GM12878 (cell line): ENCODE results near the gene MTAP.

Experiments
- GABPA ChIP-seq: IDR thresholded peaks from 2 replicates; pipeline ENCODE4 v1.6.1; 2014; ENCODE audit warnings: antibody characterized with exemption, low read depth, mild to moderate bottlenecking, inconsistent platforms
- POLR2A ChIP-seq: IDR thresholded peaks from 2 replicates; pipeline ENCODE4 v1.6.1; 2011; ENCODE audit warnings: low read depth, mild to moderate bottlenecking, low read length
- RB1 ChIP-seq: fragments of 450-650 bp; formaldehyde crosslinking; IDR thresholded peaks from 2 replicates; pipeline ENCODE4 v1.6.1; 2017; ENCODE audit warnings: mild to moderate bottlenecking, borderline replicate concordance
- RFX5 ChIP-seq: IDR thresholded peaks from 2 replicates; pipeline ENCODE4 v1.6.1; 2011; ENCODE audit warnings: low read depth, low read length, improper control_type of control experiment
- SPI1 ChIP-seq: IDR thresholded peaks from 2 replicates; pipeline ENCODE4 v1.6.1; 2011; ENCODE audit warnings: low read depth, mild to moderate bottlenecking, low read length, moderate library complexity, borderline replicate concordance; ENCODE audit not compliant: insufficient read depth
- SREBF2 ChIP-seq: IDR thresholded peaks from 2 replicates; pipeline ENCODE4 v1.6.1; 2012; ENCODE audit warnings: mild to moderate bottlenecking, low read length
- TF ChIP-seq, protein P1 (sequence below), 3 experiments: IDR thresholded peaks in 2 of 3; conservative IDR thresholded peaks in 1 of 3; 2 replicates each; pipeline ENCODE4 v1.5.1; 2011; ENCODE audit warnings: low read depth in 3 of 3, low read length in 3 of 3, mild to moderate bottlenecking in 3 of 3, control low read depth in 2 of 3, moderate library complexity in 2 of 3, inconsistent platforms in 1 of 3, mixed read lengths in 1 of 3; ENCODE audit not compliant: control insufficient read depth in 2 of 3, insufficient read depth in 1 of 3; ENCODE audit errors: extremely low read depth in 1 of 3

DNA sequence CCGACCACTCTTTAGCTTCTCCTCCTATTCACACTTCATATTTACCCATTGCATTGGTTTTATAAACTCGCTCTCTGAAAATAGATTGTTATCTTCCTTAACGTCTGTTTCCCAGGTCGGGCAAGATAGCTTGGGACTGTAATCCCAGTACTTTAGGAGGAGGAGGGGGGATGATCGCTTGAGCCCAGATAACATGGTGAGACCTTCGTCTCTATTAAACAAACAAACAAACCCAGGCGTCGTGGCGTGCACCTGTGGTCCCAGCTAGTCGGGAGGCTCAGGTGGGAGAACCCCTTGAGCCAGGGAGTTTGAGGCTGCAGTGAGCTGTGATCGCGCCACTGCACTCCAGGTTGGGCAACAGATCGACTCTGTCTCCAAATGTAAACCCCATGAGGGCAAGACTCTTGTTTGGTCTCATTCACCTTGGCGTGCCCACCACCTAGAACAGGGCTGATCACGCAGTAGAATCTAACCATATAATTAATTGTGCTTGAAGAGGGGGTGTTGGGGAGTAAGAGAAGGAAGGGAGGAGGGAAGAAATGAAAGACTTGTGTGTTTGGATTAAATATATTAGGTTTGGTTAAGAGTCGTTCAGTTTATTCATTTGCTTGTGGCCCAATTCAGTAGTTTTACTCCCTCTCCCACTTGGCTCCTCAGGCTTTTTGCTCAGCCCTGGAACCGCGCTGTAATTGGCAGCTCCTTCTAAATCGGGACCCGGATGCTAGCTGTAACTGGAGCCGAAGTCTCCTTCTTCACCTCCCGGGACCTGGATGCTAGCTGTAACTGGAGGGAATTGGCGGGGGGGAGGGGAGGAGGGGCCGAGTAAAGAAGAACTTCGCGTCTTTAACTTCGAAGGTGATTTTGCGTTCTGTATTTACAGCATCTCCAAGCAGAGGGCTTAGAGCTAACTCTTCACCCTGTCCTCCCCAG is 166.8 kb downstream of the MTAP start:
- TF ChIP-seq GABPA (no peak), POLR2A (no peak), RB1 (no peak), RFX5 (no peak), SPI1 (no peak), SREBF2 (no peak)
- TF ChIP-seq, protein P1, sequence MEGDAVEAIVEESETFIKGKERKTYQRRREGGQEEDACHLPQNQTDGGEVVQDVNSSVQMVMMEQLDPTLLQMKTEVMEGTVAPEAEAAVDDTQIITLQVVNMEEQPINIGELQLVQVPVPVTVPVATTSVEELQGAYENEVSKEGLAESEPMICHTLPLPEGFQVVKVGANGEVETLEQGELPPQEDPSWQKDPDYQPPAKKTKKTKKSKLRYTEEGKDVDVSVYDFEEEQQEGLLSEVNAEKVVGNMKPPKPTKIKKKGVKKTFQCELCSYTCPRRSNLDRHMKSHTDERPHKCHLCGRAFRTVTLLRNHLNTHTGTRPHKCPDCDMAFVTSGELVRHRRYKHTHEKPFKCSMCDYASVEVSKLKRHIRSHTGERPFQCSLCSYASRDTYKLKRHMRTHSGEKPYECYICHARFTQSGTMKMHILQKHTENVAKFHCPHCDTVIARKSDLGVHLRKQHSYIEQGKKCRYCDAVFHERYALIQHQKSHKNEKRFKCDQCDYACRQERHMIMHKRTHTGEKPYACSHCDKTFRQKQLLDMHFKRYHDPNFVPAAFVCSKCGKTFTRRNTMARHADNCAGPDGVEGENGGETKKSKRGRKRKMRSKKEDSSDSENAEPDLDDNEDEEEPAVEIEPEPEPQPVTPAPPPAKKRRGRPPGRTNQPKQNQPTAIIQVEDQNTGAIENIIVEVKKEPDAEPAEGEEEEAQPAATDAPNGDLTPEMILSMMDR (IDR thresholded peaks at IDR 0.05 in 2 of 3, conservative IDR thresholded peaks at IDR 0.05 in 1 of 3; ENCODE audit: control insufficient read depth in 2 of 3, extremely low read depth in 1 of 3, insufficient read depth in 1 of 3, low read depth in 3 of 3, low read length in 3 of 3): no peak
